ENCODE results near the gene BCL11B.

The BCL11B gene

GRCh38 chr14:99224116-99224910 is 47.7 kb downstream of the BCL11B start:
- Histone ChIP-seq H3K4me2 (no peak overlapping the region), H3K27ac (no peak overlapping the region), H3K4me1 (ENCODE audit: low read depth, poor library complexity, severe bottlenecking) (no peaks in the 10 kb centered on the region), H2AFZ (ENCODE audit: low read depth) (no peak overlapping the region), H3K27me3 (ENCODE audit: insufficient read depth, low read depth) (no peaks in the 10 kb centered on the region), H3K9ac (no peak overlapping the region), H4K20me1 (ENCODE audit: insufficient read depth) (no peaks in the 10 kb centered on the region), H3K4me3 (IDR thresholded peaks at IDR 0.05; ENCODE audit: insufficient read depth, low read depth, low read length) (no peak overlapping the region), H3K79me2 (ENCODE audit: insufficient read depth, low read depth) (no peaks in the 10 kb centered on the region; the same call in 1 of the 2 replicates), H3K36me3 (ENCODE audit: insufficient read depth) (no peaks in the 10 kb centered on the region)
- TF ChIP-seq, protein P1, sequence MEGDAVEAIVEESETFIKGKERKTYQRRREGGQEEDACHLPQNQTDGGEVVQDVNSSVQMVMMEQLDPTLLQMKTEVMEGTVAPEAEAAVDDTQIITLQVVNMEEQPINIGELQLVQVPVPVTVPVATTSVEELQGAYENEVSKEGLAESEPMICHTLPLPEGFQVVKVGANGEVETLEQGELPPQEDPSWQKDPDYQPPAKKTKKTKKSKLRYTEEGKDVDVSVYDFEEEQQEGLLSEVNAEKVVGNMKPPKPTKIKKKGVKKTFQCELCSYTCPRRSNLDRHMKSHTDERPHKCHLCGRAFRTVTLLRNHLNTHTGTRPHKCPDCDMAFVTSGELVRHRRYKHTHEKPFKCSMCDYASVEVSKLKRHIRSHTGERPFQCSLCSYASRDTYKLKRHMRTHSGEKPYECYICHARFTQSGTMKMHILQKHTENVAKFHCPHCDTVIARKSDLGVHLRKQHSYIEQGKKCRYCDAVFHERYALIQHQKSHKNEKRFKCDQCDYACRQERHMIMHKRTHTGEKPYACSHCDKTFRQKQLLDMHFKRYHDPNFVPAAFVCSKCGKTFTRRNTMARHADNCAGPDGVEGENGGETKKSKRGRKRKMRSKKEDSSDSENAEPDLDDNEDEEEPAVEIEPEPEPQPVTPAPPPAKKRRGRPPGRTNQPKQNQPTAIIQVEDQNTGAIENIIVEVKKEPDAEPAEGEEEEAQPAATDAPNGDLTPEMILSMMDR (conservative IDR thresholded peaks at IDR 0.05; ENCODE audit: low read depth, low read length), result no peak

DNA sequence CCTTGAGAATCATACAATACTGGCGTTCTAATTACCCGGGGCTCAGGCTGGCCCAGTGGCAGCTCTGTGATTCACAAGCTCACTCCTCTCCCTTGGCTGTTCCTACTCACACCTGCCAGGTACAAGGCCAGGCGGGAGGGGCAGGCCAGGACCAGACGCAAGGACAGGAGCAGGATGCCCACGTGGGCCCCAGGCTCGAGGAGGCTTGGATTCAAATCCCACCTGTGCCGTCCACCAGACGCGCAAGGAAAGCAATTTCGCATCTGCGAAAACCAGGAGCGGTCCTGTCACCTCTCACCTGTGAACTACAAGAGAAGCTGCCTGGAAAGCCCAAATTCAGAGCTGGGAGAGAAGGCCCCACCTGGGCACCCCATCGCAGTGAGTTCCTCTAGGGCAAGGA is 50.6 kb downstream of the BCL11B start:
- no peaks in the 10 kb centered on the region for H3K36me3 ChIP-seq (ENCODE audit: insufficient read depth)
- H3K4me3 ChIP-seq (IDR thresholded peaks at IDR 0.05; ENCODE audit: insufficient read depth, low read depth, low read length), result no peak overlapping the region
- no peak overlapping the region for H2AFZ ChIP-seq (ENCODE audit: low read depth)
- TF ChIP-seq, protein P1 (conservative IDR thresholded peaks at IDR 0.05; ENCODE audit: low read depth, low read length), result no peak
- no peaks in the 10 kb centered on the region for H3K27me3 ChIP-seq (ENCODE audit: insufficient read depth, low read depth)
- no peaks in the 10 kb centered on the region for H4K20me1 ChIP-seq (ENCODE audit: insufficient read depth)
- no peak overlapping the region for H3K27ac ChIP-seq
- no peak overlapping the region for H3K9ac ChIP-seq
- no peak overlapping the region for H3K4me2 ChIP-seq
- H3K4me1 ChIP-seq (ENCODE audit: low read depth, poor library complexity, severe bottlenecking), result no peaks in the 10 kb centered on the region
- no peaks in the 10 kb centered on the region; the same call in 1 of the 2 replicates for H3K79me2 ChIP-seq (ENCODE audit: insufficient read depth, low read depth)

DNA sequence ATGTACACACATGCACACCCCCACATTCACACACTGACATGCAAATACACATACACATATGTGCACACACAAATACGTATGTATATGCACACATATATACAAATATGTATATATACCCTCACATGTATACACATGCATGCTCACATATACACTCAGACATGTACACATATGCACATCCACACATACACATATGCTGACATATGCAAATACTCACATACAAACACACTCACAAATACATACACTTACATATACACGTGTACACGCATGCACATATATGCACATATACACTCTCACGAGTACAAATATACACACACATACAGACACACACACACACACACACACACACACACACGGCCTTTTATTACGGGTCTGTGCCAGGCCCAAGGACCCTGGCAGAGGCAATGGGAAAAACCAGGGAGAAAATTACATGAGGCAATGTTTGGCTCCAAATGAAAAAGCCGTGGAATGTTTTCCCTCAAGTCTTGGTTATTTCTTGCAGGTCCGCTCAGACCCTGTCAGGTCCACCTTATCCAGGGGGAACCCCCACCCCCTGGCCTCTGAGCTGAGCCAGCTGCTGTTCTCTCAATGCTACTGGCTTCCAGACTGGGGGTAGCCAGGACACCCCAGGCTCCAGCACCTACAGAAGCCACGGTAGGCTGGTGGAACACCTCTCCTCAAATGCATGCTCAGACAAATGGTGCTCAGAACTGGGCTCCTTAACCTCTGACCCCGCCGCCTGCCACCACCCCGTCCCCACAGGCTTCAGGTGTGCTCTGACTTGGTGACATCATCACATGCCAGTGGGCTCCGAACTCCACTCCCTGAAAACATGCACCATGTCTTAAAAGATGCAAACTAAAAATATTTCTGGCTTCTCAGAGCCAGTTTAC is 54.7 kb downstream of the BCL11B start:
- Histone ChIP-seq H3K79me2 (ENCODE audit: insufficient read depth, low read depth) (no peaks in the 10 kb centered on the region; the same call in 1 of the 2 replicates), H3K4me1 (ENCODE audit: low read depth, poor library complexity, severe bottlenecking) (no peaks in the 10 kb centered on the region), H3K4me3 (IDR thresholded peaks at IDR 0.05; ENCODE audit: insufficient read depth, low read depth, low read length) (no peak overlapping the region), H4K20me1 (ENCODE audit: insufficient read depth) (no peaks in the 10 kb centered on the region), H2AFZ (ENCODE audit: low read depth) (no peak overlapping the region), H3K36me3 (ENCODE audit: insufficient read depth) (no peaks in the 10 kb centered on the region), H3K4me2 (no peak overlapping the region), H3K27ac (no peak overlapping the region), H3K27me3 (ENCODE audit: insufficient read depth, low read depth) (no peaks in the 10 kb centered on the region), H3K9ac (no peak overlapping the region)
- TF ChIP-seq, protein P1 (conservative IDR thresholded peaks at IDR 0.05; ENCODE audit: low read depth, low read length), result no peak

GRCh38 chr14:99216191-99216590 is 55.8 kb downstream of the BCL11B start:
- H4K20me1 ChIP-seq (ENCODE audit: insufficient read depth), result no peaks in the 10 kb centered on the region
- no peaks in the 10 kb centered on the region; the same call in 1 of the 2 replicates for H3K79me2 ChIP-seq (ENCODE audit: insufficient read depth, low read depth)
- H3K4me3 ChIP-seq (IDR thresholded peaks at IDR 0.05; ENCODE audit: insufficient read depth, low read depth, low read length), result no peak overlapping the region
- no peak overlapping the region for H3K27ac ChIP-seq
- no peak overlapping the region for H3K9ac ChIP-seq
- TF ChIP-seq, protein P1 (conservative IDR thresholded peaks at IDR 0.05; ENCODE audit: low read depth, low read length), result no peak
- no peaks in the 10 kb centered on the region for H3K27me3 ChIP-seq (ENCODE audit: insufficient read depth, low read depth)
- no peak overlapping the region for H2AFZ ChIP-seq (ENCODE audit: low read depth)
- H3K4me2 ChIP-seq, result no peak overlapping the region
- no peaks in the 10 kb centered on the region for H3K36me3 ChIP-seq (ENCODE audit: insufficient read depth)
- no peaks in the 10 kb centered on the region for H3K4me1 ChIP-seq (ENCODE audit: low read depth, poor library complexity, severe bottlenecking)

Measured in KMS-11 (cell line).